Measurements from ENCODE around the gene BACH2. TPM values are rescaled to one million over a fixed set of nuclear protein-coding genes. Genes with fewer than 3 reads are reported as not detected.

Gene BACH2
- total and polyA plus RNA-seq, 2 of the 8 experiments (the other 6 are each of a cell fraction or from before 2014, with no cell fraction given): 1.9 to 5.9 TPM

DNA sequence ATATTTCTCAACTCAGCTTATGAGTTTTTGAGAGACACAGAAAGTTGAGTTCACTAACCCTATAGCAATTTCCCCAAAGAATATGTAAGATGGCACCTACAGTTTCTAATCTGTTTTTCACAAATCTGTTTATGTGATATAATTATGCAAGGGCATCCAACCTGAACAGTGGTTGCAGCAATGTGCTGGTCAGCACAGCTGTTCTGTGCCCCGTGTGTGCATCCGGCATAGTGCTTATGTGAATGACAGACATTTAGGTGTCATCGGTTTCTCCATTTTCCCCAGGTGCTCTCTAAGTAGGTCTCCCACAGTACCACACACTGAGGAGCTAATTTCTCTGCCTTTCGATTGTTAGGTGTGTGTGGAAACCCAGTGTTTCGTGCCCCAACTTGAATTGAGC is 7.7 kb upstream of the BACH2 start:
- Histone ChIP-seq H4K91ac (replicated peaks; ENCODE audit: insufficient read length, low read length) (no peak overlapping the region), H3K27me3 (replicated peaks in 1 of 4; ENCODE audit: control insufficient read depth in 3 of 4, extremely low read depth in 1 of 4, insufficient read depth in 3 of 4, low read length in 3 of 4) (no peaks in the 10 kb centered on the region), H3K23me2 (ENCODE audit: low read depth, low read length) (no peaks in the 10 kb centered on the region), H3K4me1 (replicated peaks in 1 of 4; ENCODE audit: control insufficient read depth in 3 of 4, insufficient read depth in 4 of 4, low read length in 3 of 4) (no peaks in the 10 kb centered on the region), H3K9ac (replicated peaks in 1 of 4; ENCODE audit: extremely low read depth in 1 of 4, low read depth in 3 of 4, low read length in 3 of 4) (no peak overlapping the region), H2BK15ac (ENCODE audit: low read length) (no peak overlapping the region), H3K79me2 (ENCODE audit: control insufficient read depth in 1 of 2, insufficient read depth in 2 of 2, low read length in 2 of 2) (no peaks in the 10 kb centered on the region), H2BK5ac (ENCODE audit: low read depth, low read length) (no peak overlapping the region), H2AFZ (ENCODE audit: low read length) (0 out of 2 replicates have a peak overlapping the region, but pooled peaks have one; percentile 26), H2BK12ac (ENCODE audit: low read depth, low read length) (no peak overlapping the region), H3K4ac (replicated peaks; ENCODE audit: insufficient read length, low read depth, low read length) (no peak overlapping the region), H4K20me1 (replicated peaks in 1 of 2; ENCODE audit: control insufficient read depth in 1 of 2, insufficient read depth in 2 of 2, low read length in 2 of 2) (no peaks in the 10 kb centered on the region), H4K8ac (ENCODE audit: extremely low read depth, insufficient read depth, low read length) (no peak overlapping the region), H3K4me3 (ENCODE audit: extremely low read depth in 1 of 4, insufficient read depth in 2 of 4, low read depth in 3 of 4, low read length in 4 of 4) (no peak overlapping the region), H4K5ac (ENCODE audit: insufficient read length, low read depth, low read length) (no peak overlapping the region), H3K18ac (ENCODE audit: extremely low read depth, low read length) (no peak overlapping the region), H3K14ac (ENCODE audit: insufficient read length) (no peak overlapping the region), H3K79me1 (ENCODE audit: low read depth, low read length) (no peaks in the 10 kb centered on the region), H2AK5ac (ENCODE audit: low read depth, low read length) (no peak overlapping the region), H3K56ac (replicated peaks; ENCODE audit: insufficient read length, low read depth, low read length) (no peak overlapping the region), H3K9me3 (ENCODE audit: insufficient read depth in 2 of 2, low read depth in 1 of 2, low read length in 1 of 2) (no peaks in the 10 kb centered on the region), H3K4me2 (ENCODE audit: insufficient read depth in 1 of 2, low read depth in 2 of 2, low read length in 2 of 2) (no peak overlapping the region), H2BK120ac (replicated peaks; ENCODE audit: low read depth, low read length) (no peak overlapping the region), H2BK20ac (ENCODE audit: low read length) (no peak overlapping the region), H3K27ac (ENCODE audit: low read depth, low read length) (no peak overlapping the region), H3K23ac (ENCODE audit: insufficient read length) (no peak overlapping the region), H3K36me3 (ENCODE audit: control insufficient read depth in 2 of 4, insufficient read depth in 4 of 4, low read length in 3 of 4) (no peaks in the 10 kb centered on the region)
- no peak for FAIRE-seq
- ChIA-PET POLR2A (ENCODE audit: partially characterized antibody) (no interaction called here), CTCF (ENCODE audit: partially characterized antibody) (interaction anchor here (0.6 to 2.3 kb wide), 8 partner anchors 12 to 364 kb away, joined by 3 to 9 read pairs (median 4); no protein-coding TSS in a partner anchor)
- no peak for DNase-seq (ENCODE audit: low read depth in 1 of 2, low spot score in 2 of 2)
- 91% methylated on average over 5 of the region's 5 CpGs; no CpG with 5 or more reads in 1 of the 2 experiments for WGBS, 2 experiments (ENCODE audit: extremely low coverage in 1 of 2, insufficient coverage in 1 of 2, insufficient read length in 1 of 2, insufficient replicate concordance in 2 of 2, low coverage in 1 of 2, low lambda C conversion rate in 2 of 2, missing lambda C conversion rate in 1 of 2)
- no peak for TF ChIP-seq SRF (IDR thresholded peaks at IDR 0.05; ENCODE audit: low read depth, low read length)
- no peak for TF ChIP-seq BRCA1 (IDR thresholded peaks at IDR 0.05; ENCODE audit: low read depth, low read length)
- TF ChIP-seq POU5F1 (IDR thresholded peaks at IDR 0.05; ENCODE audit: low read depth, low read length): no peak
- TF ChIP-seq NANOG (IDR thresholded peaks at IDR 0.05; ENCODE audit: insufficient read depth, low read depth, low read length, poor library complexity, severe bottlenecking): no peak
- TF ChIP-seq BACH1 (IDR thresholded peaks at IDR 0.05; ENCODE audit: low read length): no peak
- TF ChIP-seq TCF12 (IDR thresholded peaks at IDR 0.05; ENCODE audit: low read depth, low read length): no peak
- no peak for TF ChIP-seq POLR2A (IDR thresholded peaks at IDR 0.05; ENCODE audit: control extremely low read depth in 1 of 2, low read depth in 2 of 2, low read length in 2 of 2)
- no peak for TF ChIP-seq POLR2AphosphoS5 (IDR thresholded peaks at IDR 0.05; ENCODE audit: low read depth, low read length)
- TF ChIP-seq ASH2L (IDR thresholded peaks at IDR 0.05; ENCODE audit: low read length): no peak
- TF ChIP-seq, protein P1, sequence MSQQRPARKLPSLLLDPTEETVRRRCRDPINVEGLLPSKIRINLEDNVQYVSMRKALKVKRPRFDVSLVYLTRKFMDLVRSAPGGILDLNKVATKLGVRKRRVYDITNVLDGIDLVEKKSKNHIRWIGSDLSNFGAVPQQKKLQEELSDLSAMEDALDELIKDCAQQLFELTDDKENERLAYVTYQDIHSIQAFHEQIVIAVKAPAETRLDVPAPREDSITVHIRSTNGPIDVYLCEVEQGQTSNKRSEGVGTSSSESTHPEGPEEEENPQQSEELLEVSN (IDR thresholded peaks at IDR 0.05): no peak
- no peak for TF ChIP-seq HDAC6 (IDR thresholded peaks at IDR 0.05; ENCODE audit: low read depth, low read length)
- TF ChIP-seq, protein P2, sequence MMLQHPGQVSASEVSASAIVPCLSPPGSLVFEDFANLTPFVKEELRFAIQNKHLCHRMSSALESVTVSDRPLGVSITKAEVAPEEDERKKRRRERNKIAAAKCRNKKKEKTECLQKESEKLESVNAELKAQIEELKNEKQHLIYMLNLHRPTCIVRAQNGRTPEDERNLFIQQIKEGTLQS (IDR thresholded peaks at IDR 0.05; ENCODE audit: insufficient read depth, low read depth, low read length): no peak
- TF ChIP-seq JUND (IDR thresholded peaks at IDR 0.05; ENCODE audit: low read length): no peak
- no peak for TF ChIP-seq HDAC2 (IDR thresholded peaks at IDR 0.05; ENCODE audit: borderline replicate concordance in 1 of 2, low read depth in 2 of 2, low read length in 2 of 2)
